Gastrocnemius medialis (tissue), 4 donors: Measurements from ENCODE around the gene GCLC.

Source experiments
- CTCF ChIP-seq, 5 experiments: fragments of 450-650 bp in 3 of 5; fragments of 200-600 bp in 2 of 5; sonication (generic) in 2 of 5; IDR thresholded peaks in 4 of 5; conservative IDR thresholded peaks in 1 of 5; 1 replicate in 4 of 5; 2 replicates in 1 of 5; pipeline ENCODE4 v1.5.1; 2016 to 2019; ENCODE audit warnings: antibody characterized with exemption in 5 of 5, mild to moderate bottlenecking in 3 of 5, moderate library complexity in 3 of 5
- POLR2A ChIP-seq, 2 donors: fragments of 450-650 bp; IDR thresholded peaks; one replicate each; pipeline ENCODE4 v1.6.1; 2017; ENCODE audit warnings: antibody characterized with exemption in 2 of 2, mild to moderate bottlenecking in 2 of 2, moderate library complexity in 2 of 2

GRCh38 chr6:53593001-53593488, 48.1 kb upstream of the GCLC start:
- TF ChIP-seq POLR2A (IDR thresholded peaks at IDR 0.05) (no peak), CTCF (IDR thresholded peaks at IDR 0.05 in 4 of 5, conservative IDR thresholded peaks at IDR 0.05 in 1 of 5) (no peak)
